Endodermal cell (in vitro differentiated cells): ENCODE measurements around the gene RRP36. TPM values are rescaled to one million over a fixed set of nuclear protein-coding genes. Genes with fewer than 3 reads are reported as not detected.

Experiments
- DNase-seq: peaks from one replicate; pipeline ENCODE4 v3.0.0-alpha.2; 2017
- H3K27ac ChIP-seq: 2 replicates; pipeline ENCODE4 v1.5.1; 2013; ENCODE audit warnings: mild to moderate bottlenecking, low read depth, low read length, moderate library complexity
- H3K27me3 ChIP-seq: 2 replicates; pipeline ENCODE4 v1.6.1; 2013; ENCODE audit warnings: mild to moderate bottlenecking, low read length, moderate library complexity; ENCODE audit not compliant: insufficient read depth, control insufficient read depth, poor library complexity, severe bottlenecking
- H3K36me3 ChIP-seq: 2 replicates; pipeline ENCODE4 v1.7.0; 2013; ENCODE audit warnings: mild to moderate bottlenecking, low read length, moderate library complexity; ENCODE audit not compliant: control insufficient read depth, insufficient read depth
- H3K4me1 ChIP-seq: one replicate; pipeline ENCODE4 v1.7.0; 2013; ENCODE audit warnings: low read length; ENCODE audit not compliant: control insufficient read depth, insufficient read depth
- H3K4me3 ChIP-seq: 2 replicates; pipeline ENCODE4 v1.5.1; 2013; ENCODE audit warnings: mild to moderate bottlenecking, low read length, moderate library complexity
- H3K9ac ChIP-seq: 2 replicates; pipeline ENCODE4 v1.6.1; 2013; ENCODE audit warnings: mild to moderate bottlenecking, low read length, moderate library complexity; ENCODE audit not compliant: poor library complexity, severe bottlenecking; ENCODE audit errors: extremely low read depth
- H3K9me3 ChIP-seq: 2 replicates; pipeline ENCODE4 v1.6.1; 2013; ENCODE audit warnings: mild to moderate bottlenecking, low read length, moderate library complexity; ENCODE audit not compliant: control insufficient read depth
- H3K27ac Mint-ChIP-seq: 2 replicates; pipeline ENCODE4 v1.8.0; 2020; ENCODE audit warnings: mixed read lengths
- H3K27me3 Mint-ChIP-seq: 2 replicates; pipeline ENCODE4 v1.8.0; 2021; ENCODE audit warnings: mild to moderate bottlenecking, mixed read lengths; ENCODE audit not compliant: insufficient read depth
- H3K36me3 Mint-ChIP-seq: 2 replicates; pipeline ENCODE4 v1.8.0; 2020; ENCODE audit warnings: low read depth, mixed read lengths
- H3K4me1 Mint-ChIP-seq: 2 replicates; pipeline ENCODE4 v1.8.0; 2020; ENCODE audit warnings: mixed read lengths
- H3K4me3 Mint-ChIP-seq: 2 replicates; pipeline ENCODE4 v1.8.0; 2020; ENCODE audit warnings: mild to moderate bottlenecking, moderate library complexity, mixed read lengths
- H3K9me3 Mint-ChIP-seq: 2 replicates; pipeline ENCODE4 v1.8.0; 2020; ENCODE audit warnings: mild to moderate bottlenecking, mixed read lengths
- CTCF ChIP-seq: fragments of 200-600 bp; sonication (generic); conservative IDR thresholded peaks from 2 replicates; pipeline ENCODE4 v1.5.0; 2021; ENCODE audit warnings: antibody characterized with exemption, mild to moderate bottlenecking
- WGBS, 2 experiments: methylation state at CpG; one replicate each; pipeline versions ENCODE4 v1.1.5 to v1.1.7; 2013; ENCODE audit warnings: missing lambda C conversion rate in 2 of 2, mixed read lengths in 1 of 2; ENCODE audit not compliant: insufficient coverage in 1 of 2, insufficient read length in 1 of 2; 5-methylcytosine and 5-hydroxymethylcytosine counted together
- total RNA-seq, 2 donors: library from RNA; stranded (reverse); fragmentation: NEBNext Ultra II Directional in 1 of 2; extraction: Animal tissue kit (Norgen Biotek cat#: 25700) in 1 of 2; gene quantifications; 2 replicates in 1 of 2; 3 replicates in 1 of 2; pipeline ENCODE4 v1.2.1, GENCODE V29; 2021

The RRP36 gene
- total RNA-seq, 2 donors from 2014 or later = 76.9 to 80.6 TPM

GRCh38 chr6:42974919-42975505, 46.4 kb upstream of the RRP36 start:
- H3K4me3 ChIP-seq = no peak overlapping the region
- no peaks in the 10 kb centered on the region for H3K27me3 ChIP-seq
- DNase-seq = no peak
- no peak overlapping the region for H3K27ac Mint-ChIP-seq
- no peak for TF ChIP-seq CTCF
- H3K27me3 Mint-ChIP-seq = no peaks in the 10 kb centered on the region
- H3K4me3 Mint-ChIP-seq = no peak overlapping the region
- no peaks in the 10 kb centered on the region for H3K9me3 Mint-ChIP-seq
- no peak overlapping the region for H3K27ac ChIP-seq
- H3K9ac ChIP-seq = no peak overlapping the region
- H3K9me3 ChIP-seq = no peaks in the 10 kb centered on the region
- H3K4me1 ChIP-seq = no peaks in the 10 kb centered on the region
- peaks cover 17% of the 10 kb centered on the region for H3K4me1 Mint-ChIP-seq
- H3K36me3 ChIP-seq = peaks cover 4% of the 10 kb centered on the region
- H3K36me3 Mint-ChIP-seq = peaks cover 11% of the 10 kb centered on the region
- WGBS, 2 experiments = 97% methylated on average over 3 to 5 of the region's 5 CpGs

GRCh38 chr6:42978487-42978838, 43.0 kb upstream of the RRP36 start:
- H3K4me3 ChIP-seq = peak overlapping the region; percentile 83
- no peaks in the 10 kb centered on the region for H3K9me3 ChIP-seq
- peak overlapping the region; percentile 76 for H3K4me3 Mint-ChIP-seq
- peak; percentile 79 for DNase-seq
- H3K4me1 Mint-ChIP-seq = peaks cover 14% of the 10 kb centered on the region
- no peak for TF ChIP-seq CTCF
- H3K4me1 ChIP-seq = no peaks in the 10 kb centered on the region
- peaks cover 11% of the 10 kb centered on the region for H3K36me3 Mint-ChIP-seq
- 2 to 5% methylated on average over 11 to 28 of the region's 28 CpGs for WGBS, 2 experiments
- peak overlapping the region; percentile 23 for H3K9ac ChIP-seq
- no peaks in the 10 kb centered on the region for H3K9me3 Mint-ChIP-seq
- peak overlapping the region; percentile 79 for H3K27ac Mint-ChIP-seq
- no peaks in the 10 kb centered on the region for H3K27me3 ChIP-seq
- H3K27ac ChIP-seq = no peak overlapping the region
- H3K36me3 ChIP-seq = peaks cover 4% of the 10 kb centered on the region
- no peaks in the 10 kb centered on the region for H3K27me3 Mint-ChIP-seq

- Histone ChIP-seq H3K36me3 (peaks cover 4% of the 10 kb centered on the region), H3K4me1 (no peaks in the 10 kb centered on the region), H3K27ac (no peak within 1 kb of the TSS), H3K9me3 (no peaks in the 10 kb centered on the region), H3K4me3 (peak within 1 kb of the TSS; percentile 83), H3K9ac (peak within 1 kb of the TSS; percentile 23), H3K27me3 (no peaks in the 10 kb centered on the region)
- Mint-ChIP-seq H3K36me3 (peaks cover 7% of the 10 kb centered on the region), H3K4me3 (peak within 1 kb of the TSS; percentile 76), H3K27ac (peak within 1 kb of the TSS; percentile 91), H3K9me3 (no peaks in the 10 kb centered on the region), H3K4me1 (peaks cover 18% of the 10 kb centered on the region), H3K27me3 (no peaks in the 10 kb centered on the region)
- 1 to 3% methylated on average over 28 to 59 of the region's 59 CpGs for WGBS, 2 experiments
- DNase-seq = peak; percentile 98
- no peak for TF ChIP-seq CTCF
Observed at GRCh38 chr6:42978839-42979522, 42.4 kb upstream of the RRP36 start, which contains the start of gene PEX6. TSS of gene PEX6 (minus strand) at chr6:42979181. CDS start at chr6:42979150, 31 bp downstream.
